GM12892 (cell line): ENCODE results near the gene PTPN4.
"Not testable (repeated sequence)": the region's sequence is repeated elsewhere in the genome, so short reads cannot be mapped to it uniquely, and the experiment has no call there.

ENCODE experiments used
- POLR2A ChIP-seq: IDR thresholded peaks from 2 replicates; pipeline ENCODE4 v1.6.1; 2011; ENCODE audit warnings: low read depth, low read length, control low read depth
- POLR2AphosphoS5 ChIP-seq: IDR thresholded peaks from 2 replicates; pipeline ENCODE4 v1.6.1; 2011; ENCODE audit warnings: low read depth, low read length, control low read depth
- TAF1 ChIP-seq: IDR thresholded peaks from 2 replicates; pipeline ENCODE4 v1.6.1; 2011; ENCODE audit warnings: low read depth, mild to moderate bottlenecking, control low read depth, low read length, borderline replicate concordance

DNA sequence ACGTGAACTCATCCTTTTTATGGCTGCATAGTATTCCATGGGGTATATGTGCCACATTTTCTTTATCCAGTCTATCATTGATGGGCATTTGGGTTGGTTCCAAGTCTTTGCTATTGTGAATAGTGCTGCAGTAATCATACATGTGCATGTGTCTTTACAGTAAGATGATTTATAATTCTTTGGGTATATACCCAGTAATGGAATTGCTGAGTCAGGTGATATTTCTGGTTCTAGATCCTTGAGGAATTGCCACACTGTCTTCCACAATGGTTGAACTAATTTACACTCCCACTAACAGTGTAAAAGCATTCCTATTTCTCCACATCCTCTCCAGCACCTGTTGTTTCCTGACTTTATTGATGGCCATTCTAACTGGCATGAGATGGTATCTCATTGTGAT lies 262.8 kb downstream of the PTPN4 start:
- TF ChIP-seq TAF1, POLR2AphosphoS5, POLR2A: not testable (repeated sequence)
